ENCODE results near the gene CAMK4.

CAMK4 gene

GRCh38 chr5:111385970-111386831, 162.0 kb downstream of the CAMK4 start:
- Histone ChIP-seq H3K9me3 (ENCODE audit: control insufficient read depth in 2 of 2, low read length in 2 of 2) (no peaks in the 10 kb centered on the region), H3K9ac (ENCODE audit: low read depth in 1 of 2, low read length in 2 of 2) (no peak overlapping the region), H3K4me3 (ENCODE audit: low read length in 2 of 2) (no peak overlapping the region), H3K36me3 (ENCODE audit: control insufficient read depth in 2 of 2, insufficient read depth in 2 of 2, low read length in 2 of 2) (no peaks in the 10 kb centered on the region), H3K4me1 (ENCODE audit: control insufficient read depth in 2 of 2, insufficient read depth in 2 of 2, low read length in 2 of 2) (no peaks in the 10 kb centered on the region), H3K27me3 (ENCODE audit: control insufficient read depth in 2 of 2, insufficient read depth in 2 of 2, low read length in 2 of 2) (no peaks in the 10 kb centered on the region), H3K27ac (ENCODE audit: low read depth in 2 of 2, low read length in 2 of 2) (no peak overlapping the region)

- H3K27me3 ChIP-seq (ENCODE audit: control insufficient read depth in 2 of 2, insufficient read depth in 2 of 2, low read length in 2 of 2), result no peaks in the 10 kb centered on the region
- H3K36me3 ChIP-seq (ENCODE audit: control insufficient read depth in 2 of 2, insufficient read depth in 2 of 2, low read length in 2 of 2), result no peaks in the 10 kb centered on the region
- H3K27ac ChIP-seq (ENCODE audit: low read depth in 2 of 2, low read length in 2 of 2), result no peak overlapping the region
- no peak overlapping the region for H3K9ac ChIP-seq (ENCODE audit: low read depth in 1 of 2, low read length in 2 of 2)
- H3K4me3 ChIP-seq (ENCODE audit: low read length in 2 of 2), result no peak overlapping the region
- H3K9me3 ChIP-seq (ENCODE audit: control insufficient read depth in 2 of 2, low read length in 2 of 2), result no peaks in the 10 kb centered on the region
- H3K4me1 ChIP-seq (ENCODE audit: control insufficient read depth in 2 of 2, insufficient read depth in 2 of 2, low read length in 2 of 2), result no peaks in the 10 kb centered on the region
Observed at GRCh38 chr5:111386832-111387162, 162.6 kb downstream of the CAMK4 start.

GRCh38 chr5:111387361-111387760, 163.2 kb downstream of the CAMK4 start:
- H3K9ac ChIP-seq (ENCODE audit: low read depth in 1 of 2, low read length in 2 of 2), result no peak overlapping the region
- no peaks in the 10 kb centered on the region for H3K27me3 ChIP-seq (ENCODE audit: control insufficient read depth in 2 of 2, insufficient read depth in 2 of 2, low read length in 2 of 2)
- H3K36me3 ChIP-seq (ENCODE audit: control insufficient read depth in 2 of 2, insufficient read depth in 2 of 2, low read length in 2 of 2), result no peaks in the 10 kb centered on the region
- H3K9me3 ChIP-seq (ENCODE audit: control insufficient read depth in 2 of 2, low read length in 2 of 2), result no peaks in the 10 kb centered on the region
- H3K4me3 ChIP-seq (ENCODE audit: low read length in 2 of 2), result no peak overlapping the region
- H3K27ac ChIP-seq (ENCODE audit: low read depth in 2 of 2, low read length in 2 of 2), result no peak overlapping the region
- H3K4me1 ChIP-seq (ENCODE audit: control insufficient read depth in 2 of 2, insufficient read depth in 2 of 2, low read length in 2 of 2), result no peaks in the 10 kb centered on the region

- no peaks in the 10 kb centered on the region for H3K36me3 ChIP-seq (ENCODE audit: control insufficient read depth in 2 of 2, insufficient read depth in 2 of 2, low read length in 2 of 2)
- H3K27ac ChIP-seq (ENCODE audit: low read depth in 2 of 2, low read length in 2 of 2), result no peak overlapping the region
- no peak overlapping the region for H3K9ac ChIP-seq (ENCODE audit: low read depth in 1 of 2, low read length in 2 of 2)
- H3K9me3 ChIP-seq (ENCODE audit: control insufficient read depth in 2 of 2, low read length in 2 of 2), result no peaks in the 10 kb centered on the region
- H3K27me3 ChIP-seq (ENCODE audit: control insufficient read depth in 2 of 2, insufficient read depth in 2 of 2, low read length in 2 of 2), result no peaks in the 10 kb centered on the region
- no peak overlapping the region for H3K4me3 ChIP-seq (ENCODE audit: low read length in 2 of 2)
- H3K4me1 ChIP-seq (ENCODE audit: control insufficient read depth in 2 of 2, insufficient read depth in 2 of 2, low read length in 2 of 2), result no peaks in the 10 kb centered on the region
Observed at GRCh38 chr5:111389390-111390082, 165.4 kb downstream of the CAMK4 start.

GRCh38 chr5:111392181-111392580, 168.0 kb downstream of the CAMK4 start:
- no peak overlapping the region for H3K27ac ChIP-seq (ENCODE audit: low read depth in 2 of 2, low read length in 2 of 2)
- no peaks in the 10 kb centered on the region for H3K4me1 ChIP-seq (ENCODE audit: control insufficient read depth in 2 of 2, insufficient read depth in 2 of 2, low read length in 2 of 2)
- no peaks in the 10 kb centered on the region for H3K27me3 ChIP-seq (ENCODE audit: control insufficient read depth in 2 of 2, insufficient read depth in 2 of 2, low read length in 2 of 2)
- no peaks in the 10 kb centered on the region for H3K36me3 ChIP-seq (ENCODE audit: control insufficient read depth in 2 of 2, insufficient read depth in 2 of 2, low read length in 2 of 2)
- H3K9me3 ChIP-seq (ENCODE audit: control insufficient read depth in 2 of 2, low read length in 2 of 2), result no peaks in the 10 kb centered on the region
- H3K9ac ChIP-seq (ENCODE audit: low read depth in 1 of 2, low read length in 2 of 2), result no peak overlapping the region
- H3K4me3 ChIP-seq (ENCODE audit: low read length in 2 of 2), result no peak overlapping the region

- no peaks in the 10 kb centered on the region for H3K4me1 ChIP-seq (ENCODE audit: control insufficient read depth in 2 of 2, insufficient read depth in 2 of 2, low read length in 2 of 2)
- no peaks in the 10 kb centered on the region for H3K27me3 ChIP-seq (ENCODE audit: control insufficient read depth in 2 of 2, insufficient read depth in 2 of 2, low read length in 2 of 2)
- H3K36me3 ChIP-seq (ENCODE audit: control insufficient read depth in 2 of 2, insufficient read depth in 2 of 2, low read length in 2 of 2), result no peaks in the 10 kb centered on the region
- no peak overlapping the region for H3K4me3 ChIP-seq (ENCODE audit: low read length in 2 of 2)
- no peak overlapping the region for H3K27ac ChIP-seq (ENCODE audit: low read depth in 2 of 2, low read length in 2 of 2)
- no peak overlapping the region for H3K9ac ChIP-seq (ENCODE audit: low read depth in 1 of 2, low read length in 2 of 2)
- H3K9me3 ChIP-seq (ENCODE audit: control insufficient read depth in 2 of 2, low read length in 2 of 2), result no peaks in the 10 kb centered on the region
Observed at GRCh38 chr5:111394586-111394985, 170.4 kb downstream of the CAMK4 start.

DNA sequence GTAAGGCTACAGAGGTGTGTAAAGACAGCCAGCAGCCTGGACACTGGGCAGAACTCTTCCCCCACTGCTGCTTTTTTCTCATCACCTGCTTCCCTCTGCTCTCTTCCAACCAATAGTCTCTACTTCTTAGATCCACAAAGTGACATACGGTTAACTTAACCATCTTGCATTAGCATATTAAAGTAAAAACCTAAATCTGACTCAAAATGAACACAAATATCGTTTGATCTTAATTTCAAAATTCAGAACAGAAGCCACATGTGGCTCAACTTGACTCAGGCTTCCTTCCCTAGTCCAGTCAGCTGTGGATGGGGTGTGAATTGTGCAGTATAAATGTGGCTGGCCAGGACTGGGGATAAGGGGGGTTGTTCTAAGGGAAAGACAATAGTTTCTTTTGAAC, 173.8 kb downstream of the CAMK4 start:
- H3K4me1 ChIP-seq (ENCODE audit: control insufficient read depth in 2 of 2, insufficient read depth in 2 of 2, low read length in 2 of 2), result no peaks in the 10 kb centered on the region
- H3K4me3 ChIP-seq (ENCODE audit: low read length in 2 of 2), result no peak overlapping the region
- H3K9ac ChIP-seq (ENCODE audit: low read depth in 1 of 2, low read length in 2 of 2), result no peak overlapping the region
- no peak overlapping the region for H3K27ac ChIP-seq (ENCODE audit: low read depth in 2 of 2, low read length in 2 of 2)
- H3K36me3 ChIP-seq (ENCODE audit: control insufficient read depth in 2 of 2, insufficient read depth in 2 of 2, low read length in 2 of 2), result no peaks in the 10 kb centered on the region
- H3K27me3 ChIP-seq (ENCODE audit: control insufficient read depth in 2 of 2, insufficient read depth in 2 of 2, low read length in 2 of 2), result no peaks in the 10 kb centered on the region
- no peaks in the 10 kb centered on the region for H3K9me3 ChIP-seq (ENCODE audit: control insufficient read depth in 2 of 2, low read length in 2 of 2)

DNA sequence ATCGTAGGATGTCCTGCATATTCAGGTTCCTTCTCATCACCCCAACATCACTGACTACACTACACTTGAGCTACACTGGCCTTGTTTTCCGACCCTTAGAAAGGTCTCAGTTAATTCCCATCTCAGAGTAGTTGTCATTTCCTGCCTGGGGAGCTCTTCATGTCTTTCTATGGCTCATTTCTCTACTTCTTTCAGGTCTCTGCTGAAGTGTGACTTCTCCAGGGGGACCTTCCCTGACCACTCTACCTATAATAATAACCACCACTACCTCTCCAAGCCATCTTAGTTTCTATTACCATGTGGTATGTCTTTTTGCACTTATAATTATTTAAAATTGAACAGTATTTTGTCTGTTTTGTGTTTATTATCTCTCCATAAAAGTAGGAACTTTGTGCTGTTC, 174.9 kb downstream of the CAMK4 start:
- Histone ChIP-seq H3K9me3 (ENCODE audit: control insufficient read depth in 2 of 2, low read length in 2 of 2) (no peaks in the 10 kb centered on the region), H3K27ac (ENCODE audit: low read depth in 2 of 2, low read length in 2 of 2) (no peak overlapping the region), H3K36me3 (ENCODE audit: control insufficient read depth in 2 of 2, insufficient read depth in 2 of 2, low read length in 2 of 2) (no peaks in the 10 kb centered on the region), H3K4me1 (ENCODE audit: control insufficient read depth in 2 of 2, insufficient read depth in 2 of 2, low read length in 2 of 2) (no peaks in the 10 kb centered on the region), H3K4me3 (ENCODE audit: low read length in 2 of 2) (no peak overlapping the region), H3K27me3 (ENCODE audit: control insufficient read depth in 2 of 2, insufficient read depth in 2 of 2, low read length in 2 of 2) (no peaks in the 10 kb centered on the region), H3K9ac (ENCODE audit: low read depth in 1 of 2, low read length in 2 of 2) (no peak overlapping the region)

DNA sequence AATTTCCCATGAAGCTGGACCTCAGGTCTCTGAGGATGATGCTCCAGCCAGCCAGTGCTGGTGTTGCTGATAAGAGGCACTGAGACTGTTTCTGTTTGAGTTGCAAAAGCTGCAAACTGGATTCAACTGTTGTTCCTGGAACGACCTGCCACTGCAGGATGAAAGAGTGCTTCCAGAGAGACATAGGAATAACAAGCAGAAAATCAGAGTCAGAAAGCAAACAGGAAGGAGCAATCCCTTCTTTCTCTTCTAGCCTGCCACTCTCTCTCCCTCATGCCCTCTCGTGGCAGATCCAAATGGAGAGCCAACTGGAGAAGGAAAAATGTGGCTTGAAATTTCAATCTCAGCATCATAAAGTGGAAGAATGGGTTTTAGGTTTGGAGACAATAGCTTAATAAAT, 177.7 kb downstream of the CAMK4 start:
- Histone ChIP-seq H3K4me1 (ENCODE audit: control insufficient read depth in 2 of 2, insufficient read depth in 2 of 2, low read length in 2 of 2) (no peaks in the 10 kb centered on the region), H3K9ac (ENCODE audit: low read depth in 1 of 2, low read length in 2 of 2) (no peak overlapping the region), H3K27me3 (ENCODE audit: control insufficient read depth in 2 of 2, insufficient read depth in 2 of 2, low read length in 2 of 2) (no peaks in the 10 kb centered on the region), H3K9me3 (ENCODE audit: control insufficient read depth in 2 of 2, low read length in 2 of 2) (no peaks in the 10 kb centered on the region), H3K36me3 (ENCODE audit: control insufficient read depth in 2 of 2, insufficient read depth in 2 of 2, low read length in 2 of 2) (no peaks in the 10 kb centered on the region), H3K4me3 (ENCODE audit: low read length in 2 of 2) (no peak overlapping the region), H3K27ac (ENCODE audit: low read depth in 2 of 2, low read length in 2 of 2) (no peak overlapping the region)

- no peaks in the 10 kb centered on the region for H3K9me3 ChIP-seq (ENCODE audit: control insufficient read depth in 2 of 2, low read length in 2 of 2)
- H3K4me1 ChIP-seq (ENCODE audit: control insufficient read depth in 2 of 2, insufficient read depth in 2 of 2, low read length in 2 of 2), result no peaks in the 10 kb centered on the region
- H3K9ac ChIP-seq (ENCODE audit: low read depth in 1 of 2, low read length in 2 of 2), result no peak overlapping the region
- no peak overlapping the region for H3K27ac ChIP-seq (ENCODE audit: low read depth in 2 of 2, low read length in 2 of 2)
- H3K27me3 ChIP-seq (ENCODE audit: control insufficient read depth in 2 of 2, insufficient read depth in 2 of 2, low read length in 2 of 2), result no peaks in the 10 kb centered on the region
- no peaks in the 10 kb centered on the region for H3K36me3 ChIP-seq (ENCODE audit: control insufficient read depth in 2 of 2, insufficient read depth in 2 of 2, low read length in 2 of 2)
- no peak overlapping the region for H3K4me3 ChIP-seq (ENCODE audit: low read length in 2 of 2)
Observed at GRCh38 chr5:111404270-111404769, 180.1 kb downstream of the CAMK4 start.

Measured in mucosa of rectum (tissue), 2 donors.